H1 (cell line): ENCODE results near the gene MED29. TPM values are rescaled to one million over a fixed set of nuclear protein-coding genes. Genes with fewer than 3 reads are reported as not detected.

Experiments used
- CTCF ChIA-PET: fragments of 300-600 bp; sonication (Branson Sonifier 250); formaldehyde crosslinking; loops from one replicate; lab custom pipeline; 2021; ENCODE audit not compliant: partially characterized antibody; lab: Charles Lee
- POLR2A ChIA-PET: fragments of 300-600 bp; sonication (Branson Sonifier 250); formaldehyde crosslinking; loops from one replicate; lab custom pipeline; 2021; ENCODE audit warnings: inconsistent platforms; ENCODE audit not compliant: partially characterized antibody; lab: Charles Lee
- DNase-seq, 2 experiments: peaks; one replicate each; pipeline versions ENCODE4 v3.0.0 to v3.0.0-alpha.2; 2010 to 2022; ENCODE audit warnings: low spot score in 2 of 2, low read depth in 1 of 2, mixed read lengths in 1 of 2
- FAIRE-seq: peaks from 2 replicates; lab custom pipeline; 2011; peaks lifted over from hg19 to GRCh38; lab: Jason Lieb, UNC
- H2AFZ ChIP-seq: 2 replicates; pipeline ENCODE4 v1.8.1; 2012; ENCODE audit warnings: low read length, inconsistent platforms
- H2AK5ac ChIP-seq: 2 replicates; pipeline ENCODE4 v1.6.1; 2013; ENCODE audit warnings: low read depth, low read length
- H2BK120ac ChIP-seq: replicated peaks from 2 replicates; pipeline ENCODE3; 2013; ENCODE audit warnings: low read depth, low read length, inconsistent platforms
- H2BK12ac ChIP-seq: 2 replicates; pipeline ENCODE4 v1.6.1; 2013; ENCODE audit warnings: low read depth, low read length
- H2BK15ac ChIP-seq: 2 replicates; pipeline ENCODE4 v1.6.1; 2013; ENCODE audit warnings: low read length
- H2BK20ac ChIP-seq: 2 replicates; pipeline ENCODE4 v1.6.1; 2013; ENCODE audit warnings: low read length
- H2BK5ac ChIP-seq: 2 replicates; pipeline ENCODE4 v1.6.1; 2013; ENCODE audit warnings: low read depth, low read length
- H3K14ac ChIP-seq: 2 replicates; pipeline ENCODE4 v1.6.1; 2013; ENCODE audit warnings: inconsistent platforms; ENCODE audit not compliant: insufficient read length
- H3K18ac ChIP-seq: 2 replicates; pipeline ENCODE4 v1.6.1; 2013; ENCODE audit warnings: low read length; ENCODE audit errors: extremely low read depth
- H3K23ac ChIP-seq: 2 replicates; pipeline ENCODE4 v1.6.1; 2013; ENCODE audit warnings: inconsistent platforms; ENCODE audit not compliant: insufficient read length
- H3K23me2 ChIP-seq: 2 replicates; pipeline ENCODE4 v1.6.1; 2013; ENCODE audit warnings: low read depth, low read length
- H3K27ac ChIP-seq: 2 replicates; pipeline ENCODE4 v1.6.1; 2011; ENCODE audit warnings: low read depth, low read length, inconsistent platforms
- H3K27me3 ChIP-seq, 4 experiments: replicated peaks in 1 of 4; 1 replicate in 1 of 4; 2 replicates in 3 of 4; pipeline versions ENCODE4 v1.6.1 to v1.8.1; 2011 to 2013; ENCODE audit warnings: low read length in 3 of 4, mild to moderate bottlenecking in 3 of 4, inconsistent platforms in 2 of 4, mixed read lengths in 2 of 4, moderate library complexity in 1 of 4; ENCODE audit not compliant: control insufficient read depth in 3 of 4, insufficient read depth in 3 of 4; ENCODE audit errors: extremely low read depth in 1 of 4
- H3K36me3 ChIP-seq, 4 experiments: 2 replicates each; pipeline versions ENCODE4 v1.6.1 to v1.8.1; 2011 to 2013; ENCODE audit warnings: mild to moderate bottlenecking in 4 of 4, low read length in 3 of 4, moderate library complexity in 2 of 4, control low read depth in 1 of 4, inconsistent platforms in 1 of 4; ENCODE audit not compliant: insufficient read depth in 4 of 4, control insufficient read depth in 2 of 4
- H3K4ac ChIP-seq: replicated peaks from 2 replicates; pipeline ENCODE3; 2013; ENCODE audit warnings: low read length, low read depth, mixed read lengths, inconsistent platforms; ENCODE audit not compliant: insufficient read length
- H3K4me1 ChIP-seq, 4 experiments: replicated peaks in 1 of 4; 1 replicate in 1 of 4; 2 replicates in 3 of 4; pipeline versions ENCODE4 v1.6.1 to v1.8.1; 2011 to 2013; ENCODE audit warnings: low read length in 3 of 4, inconsistent platforms in 2 of 4, mixed read lengths in 1 of 4; ENCODE audit not compliant: insufficient read depth in 4 of 4, control insufficient read depth in 3 of 4
- H3K4me2 ChIP-seq, 2 experiments: 2 replicates each; pipeline versions ENCODE4 v1.6.1 to v1.8.1; 2011 to 2013; ENCODE audit warnings: low read depth in 2 of 2, low read length in 2 of 2, control low read depth in 1 of 2, inconsistent platforms in 1 of 2, mild to moderate bottlenecking in 1 of 2; ENCODE audit not compliant: insufficient read depth in 1 of 2
- H3K4me3 ChIP-seq, 4 experiments: fragments of 200-600, 300-600 bp in 1 of 4; sonication (generic), shearing (Covaris generic), sonication (Bioruptor Twin) in 1 of 4; 2 replicates each; pipeline versions ENCODE4 v1.5.1 to v1.8.1; 2011 to 2016; ENCODE audit warnings: low read length in 4 of 4, low read depth in 3 of 4, control low read depth in 2 of 4, inconsistent platforms in 2 of 4, mild to moderate bottlenecking in 2 of 4, mixed read lengths in 1 of 4, moderate library complexity in 1 of 4; ENCODE audit not compliant: insufficient read depth in 2 of 4; ENCODE audit errors: extremely low read depth in 1 of 4
- H3K56ac ChIP-seq: replicated peaks from 2 replicates; pipeline ENCODE3; 2013; ENCODE audit warnings: low read depth, mild to moderate bottlenecking, mixed read lengths, low read length, inconsistent platforms; ENCODE audit not compliant: insufficient read length
- H3K79me1 ChIP-seq: 2 replicates; pipeline ENCODE4 v1.6.1; 2013; ENCODE audit warnings: low read depth, low read length, control low read depth
- H3K79me2 ChIP-seq, 2 experiments: 2 replicates each; pipeline versions ENCODE4 v1.6.1 to v1.8.1; 2012 to 2013; ENCODE audit warnings: low read length in 2 of 2, mild to moderate bottlenecking in 2 of 2, inconsistent platforms in 1 of 2; ENCODE audit not compliant: insufficient read depth in 2 of 2, control insufficient read depth in 1 of 2
- H3K9ac ChIP-seq, 4 experiments: replicated peaks in 1 of 4; 1 replicate in 1 of 4; 2 replicates in 3 of 4; pipeline versions ENCODE4 v1.6.1 to v1.8.1; 2011 to 2013; ENCODE audit warnings: low read depth in 3 of 4, low read length in 3 of 4, control low read depth in 2 of 4, mild to moderate bottlenecking in 2 of 4, moderate library complexity in 2 of 4, inconsistent platforms in 1 of 4; ENCODE audit errors: extremely low read depth in 1 of 4
- H3K9me3 ChIP-seq, 2 experiments: 2 replicates each; pipeline versions ENCODE4 v1.6.1 to v1.8.1; 2012 to 2013; ENCODE audit warnings: mild to moderate bottlenecking in 2 of 2, moderate library complexity in 2 of 2, control low read depth in 1 of 2, inconsistent platforms in 1 of 2, low read depth in 1 of 2, low read length in 1 of 2, mixed read lengths in 1 of 2; ENCODE audit not compliant: insufficient read depth in 2 of 2
- H4K20me1 ChIP-seq, 2 experiments: replicated peaks in 1 of 2; 2 replicates each; pipeline versions ENCODE3 to v1.8.1; 2011 to 2013; ENCODE audit warnings: inconsistent platforms in 2 of 2, low read length in 2 of 2, mild to moderate bottlenecking in 1 of 2; ENCODE audit not compliant: insufficient read depth in 2 of 2, control insufficient read depth in 1 of 2
- H4K5ac ChIP-seq: 2 replicates; pipeline ENCODE4 v1.6.1; 2013; ENCODE audit warnings: low read length, low read depth, mixed read lengths, inconsistent platforms; ENCODE audit not compliant: insufficient read length
- H4K8ac ChIP-seq: 2 replicates; pipeline ENCODE4 v1.8.0; 2013; ENCODE audit warnings: mild to moderate bottlenecking, moderate library complexity, low read length, inconsistent platforms; ENCODE audit not compliant: insufficient read depth; ENCODE audit errors: extremely low read depth
- H4K91ac ChIP-seq: replicated peaks from 2 replicates; pipeline ENCODE3; 2013; ENCODE audit warnings: low read length, mixed read lengths, inconsistent platforms; ENCODE audit not compliant: insufficient read length
- GABPA ChIP-seq: IDR thresholded peaks from 2 replicates; pipeline ENCODE4 v1.6.1; 2011; ENCODE audit warnings: mild to moderate bottlenecking, low read length, moderate library complexity, borderline replicate concordance; ENCODE audit not compliant: insufficient read depth
- POU5F1 ChIP-seq: IDR thresholded peaks from 2 replicates; pipeline ENCODE4 v1.6.1; 2011; ENCODE audit warnings: low read depth, mild to moderate bottlenecking, low read length, moderate library complexity
- ZNF274 ChIP-seq: IDR thresholded peaks from 2 replicates; pipeline ENCODE4 v1.7.0; 2012; ENCODE audit warnings: low read length, borderline replicate concordance; ENCODE audit errors: extremely low read depth
- WGBS, 2 experiments: shearing (Covaris generic) in 1 of 2; methylation state at CpG; one replicate each; pipeline versions ENCODE4 v1.1.6 to v1.1.7; 2013 to 2015; ENCODE audit warnings: low lambda C conversion rate in 2 of 2, mixed read lengths in 2 of 2, inconsistent platforms in 1 of 2, low coverage in 1 of 2, missing lambda C conversion rate in 1 of 2; ENCODE audit not compliant: insufficient replicate concordance in 2 of 2, insufficient coverage in 1 of 2, insufficient read length in 1 of 2; ENCODE audit errors: extremely low coverage in 1 of 2, missing lambda C conversion rate in 1 of 2; 5-methylcytosine and 5-hydroxymethylcytosine counted together
- polyA plus RNA-seq, 7 experiments: library from polyadenylated mRNA; depleted of rRNA in 3 of 7; stranded (reverse) in 5 of 7; unstranded in 2 of 7; fragments of >200 nt in 5 of 7; fragments of 200-250 nt in 2 of 7; gene quantifications; 1 replicate in 5 of 7; 2 replicates in 1 of 7; 4 replicates in 1 of 7; pipeline versions ENCODE4 v1.2.1 to v1.2.3, GENCODE V29; 2011 to 2013; ENCODE audit warnings: missing spikeins in 2 of 7, mixed read lengths in 2 of 7
- total RNA-seq: library from RNA; stranded (reverse); fragmentation: NEBNext Ultra II Directional; extraction: Animal tissue kit (Norgen Biotek cat#: 25700); gene quantifications from 2 replicates; pipeline ENCODE4 v1.2.1, GENCODE V29; 2021
- TF ChIP-seq, protein P1 (sequence below): IDR thresholded peaks from 2 replicates; pipeline ENCODE4 v1.6.1; 2012; ENCODE audit warnings: low read length, inconsistent platforms
- TF ChIP-seq, protein P2 (sequence below): IDR thresholded peaks from 2 replicates; pipeline ENCODE4 v1.6.1; 2011; ENCODE audit warnings: low read length, improper control_type of control experiment

The MED29 gene
- total and polyA plus RNA-seq, 2 of the 8 experiments (the other 6 are each of a cell fraction or from before 2014, with no cell fraction given) = 31.1 to 52.5 TPM

- Histone ChIP-seq H2BK12ac (no peak overlapping the region), H2BK20ac (no peak overlapping the region), H3K27ac (peak overlapping the region; percentile 36), H4K8ac (no peak overlapping the region), H3K9ac (peak overlapping the region in 3 of 4 experiments; percentile 8 to 97 (median 96); a peak in 4 of 7 replicates), H3K14ac (no peak overlapping the region), H3K79me2 (peaks cover 7 to 20% of the 10 kb centered on the region in 2 experiments; a peak in 3 of 4 replicates), H3K27me3 (no peaks in the 10 kb centered on the region; a peak in 1 of 7 replicates), H4K5ac (no peak overlapping the region), H3K79me1 (peaks cover 8% of the 10 kb centered on the region), H4K20me1 (peaks cover 2 to 18% of the 10 kb centered on the region in 2 experiments), H3K4me2 (peak overlapping the region; percentile 69 to 82), H3K23ac (no peak overlapping the region), H2BK120ac (no peak overlapping the region), H3K4me3 (peak overlapping the region; percentile 97 to 99 (median 98)), H3K9me3 (no peaks in the 10 kb centered on the region), H2AK5ac (no peak overlapping the region), H3K56ac (no peak overlapping the region), H3K18ac (no peak overlapping the region), H2BK15ac (no peak overlapping the region), H3K4me1 (peaks cover 0 to 11% (median 2%) of the 10 kb centered on the region in 4 experiments; a peak in 6 of 7 replicates), H3K36me3 (peaks cover 20 to 30% (median 23%) of the 10 kb centered on the region in 4 experiments), H3K23me2 (peaks cover 8% of the 10 kb centered on the region), H2AFZ (no peak overlapping the region), H2BK5ac (no peak overlapping the region), H4K91ac (no peak overlapping the region), H3K4ac (no peak overlapping the region)
- TF ChIP-seq GABPA (no peak), POU5F1 (no peak), ZNF274 (no peak)
- TF ChIP-seq, protein P1, sequence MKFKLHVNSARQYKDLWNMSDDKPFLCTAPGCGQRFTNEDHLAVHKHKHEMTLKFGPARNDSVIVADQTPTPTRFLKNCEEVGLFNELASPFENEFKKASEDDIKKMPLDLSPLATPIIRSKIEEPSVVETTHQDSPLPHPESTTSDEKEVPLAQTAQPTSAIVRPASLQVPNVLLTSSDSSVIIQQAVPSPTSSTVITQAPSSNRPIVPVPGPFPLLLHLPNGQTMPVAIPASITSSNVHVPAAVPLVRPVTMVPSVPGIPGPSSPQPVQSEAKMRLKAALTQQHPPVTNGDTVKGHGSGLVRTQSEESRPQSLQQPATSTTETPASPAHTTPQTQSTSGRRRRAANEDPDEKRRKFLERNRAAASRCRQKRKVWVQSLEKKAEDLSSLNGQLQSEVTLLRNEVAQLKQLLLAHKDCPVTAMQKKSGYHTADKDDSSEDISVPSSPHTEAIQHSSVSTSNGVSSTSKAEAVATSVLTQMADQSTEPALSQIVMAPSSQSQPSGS = no peak
- TF ChIP-seq, protein P2, sequence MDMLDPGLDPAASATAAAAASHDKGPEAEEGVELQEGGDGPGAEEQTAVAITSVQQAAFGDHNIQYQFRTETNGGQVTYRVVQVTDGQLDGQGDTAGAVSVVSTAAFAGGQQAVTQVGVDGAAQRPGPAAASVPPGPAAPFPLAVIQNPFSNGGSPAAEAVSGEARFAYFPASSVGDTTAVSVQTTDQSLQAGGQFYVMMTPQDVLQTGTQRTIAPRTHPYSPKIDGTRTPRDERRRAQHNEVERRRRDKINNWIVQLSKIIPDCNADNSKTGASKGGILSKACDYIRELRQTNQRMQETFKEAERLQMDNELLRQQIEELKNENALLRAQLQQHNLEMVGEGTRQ = 0 out of 2 replicates have a peak, but pooled peaks have one; percentile 8
- FAIRE-seq (no peak), DNase-seq (no peak)
- ChIA-PET CTCF (interaction anchor here (0.6 to 1.6 kb wide), 11 partner anchors 10 to 73 kb away, joined by 3 to 11 read pairs (median 5); partner anchors contain the start of genes PLEKHG2 and SUPT5H), POLR2A (interaction anchor here (0.5 to 47.8 kb wide), 27 partner anchors 11 to 1102 kb away, joined by 3 to 1154 read pairs (median 7); partner anchors contain the start of genes DLL3, MED29, NCCRP1 and PAF1)
- 79% methylated on average over 10 of the region's 10 CpGs; no CpG with 5 or more reads in 1 of the 2 experiments for WGBS, 2 experiments
Observed at GRCh38 chr19:39434123-39435076, 43.2 kb downstream of the MED29 start.
